ENCODE data around the gene NDUFA7.
"Not testable (repeated sequence)": the region's sequence is repeated elsewhere in the genome, so short reads cannot be mapped to it uniquely, and the experiment has no call there.

NDUFA7 gene

DNA sequence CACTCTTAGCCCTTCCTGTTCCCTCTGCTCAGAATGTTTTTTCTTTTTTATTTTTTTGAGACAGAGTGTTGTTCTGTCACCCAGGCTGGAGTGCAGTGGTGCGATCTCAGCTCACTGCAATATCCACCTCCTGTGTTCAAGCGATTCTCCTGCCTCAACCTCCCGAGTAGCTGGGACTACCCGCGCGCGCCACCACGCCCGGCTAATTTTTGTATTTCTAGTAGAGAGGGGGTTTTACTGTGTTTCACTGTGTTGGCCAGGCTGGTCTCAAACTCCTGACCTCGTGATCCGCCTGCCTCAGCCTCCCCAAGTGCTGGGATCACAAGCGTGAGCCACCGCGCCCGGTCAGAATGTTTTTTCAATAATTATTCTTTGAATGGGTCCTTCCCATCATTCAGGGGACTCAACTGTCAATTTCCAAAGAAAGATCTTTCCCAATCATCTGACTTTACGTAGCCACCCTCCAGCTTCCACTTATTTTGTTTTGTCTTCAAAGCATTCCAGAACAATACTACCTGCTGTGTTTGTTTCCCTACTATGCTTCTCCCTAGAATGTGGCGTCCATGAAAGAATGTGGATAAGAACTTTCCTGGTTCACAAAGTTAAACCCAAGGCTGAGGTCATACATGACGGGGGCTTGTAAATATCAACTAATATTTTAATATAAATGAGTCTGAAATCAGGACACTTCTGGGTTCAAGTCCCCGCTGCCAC is 1.2 kb downstream of the NDUFA7 start:
- no peak for DNase-seq (ENCODE audit: low read depth)

GRCh38 chr19:8318835-8319234 is 2.3 kb downstream of the NDUFA7 start:
- not testable (repeated sequence) for DNase-seq (ENCODE audit: low read depth)

DNA sequence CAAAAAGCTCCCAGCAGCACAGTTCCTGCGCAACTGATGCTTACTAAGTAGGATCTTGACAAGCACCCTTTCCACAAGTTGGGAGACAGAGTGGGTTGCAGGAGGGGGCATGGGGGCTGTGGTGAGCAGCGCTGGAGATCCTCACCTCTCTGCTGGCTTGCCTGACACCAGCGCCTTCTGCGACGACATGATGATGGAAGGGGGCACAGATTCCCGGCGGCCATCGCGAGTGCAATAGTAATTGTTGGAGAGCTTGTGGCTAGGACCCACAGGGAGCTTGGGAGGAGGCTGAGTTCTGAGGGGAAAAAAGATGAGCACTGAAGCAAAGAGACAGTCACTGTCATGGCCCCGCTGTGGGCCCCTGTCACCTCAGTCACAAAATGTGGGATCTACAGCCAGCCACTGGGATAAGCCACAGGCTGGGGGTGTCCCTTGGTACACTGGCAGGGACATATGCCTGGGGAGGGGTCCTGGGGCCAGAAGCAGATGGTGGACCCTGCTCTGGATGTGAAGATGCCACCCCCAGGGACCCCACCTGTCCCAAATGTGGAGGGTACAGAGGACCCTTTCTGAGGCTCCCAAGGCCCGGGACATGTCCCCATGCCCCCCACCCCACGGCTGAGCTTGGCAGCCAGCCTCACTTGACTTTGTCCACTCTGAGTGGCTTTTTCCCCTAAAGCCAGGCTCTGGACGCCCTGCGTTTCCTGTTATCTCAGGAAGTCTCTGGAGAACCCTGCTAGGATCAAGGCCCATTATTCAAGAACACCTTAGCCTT is 4.6 kb downstream of the NDUFA7 start:
- no peak for DNase-seq (ENCODE audit: low read depth)

DNA sequence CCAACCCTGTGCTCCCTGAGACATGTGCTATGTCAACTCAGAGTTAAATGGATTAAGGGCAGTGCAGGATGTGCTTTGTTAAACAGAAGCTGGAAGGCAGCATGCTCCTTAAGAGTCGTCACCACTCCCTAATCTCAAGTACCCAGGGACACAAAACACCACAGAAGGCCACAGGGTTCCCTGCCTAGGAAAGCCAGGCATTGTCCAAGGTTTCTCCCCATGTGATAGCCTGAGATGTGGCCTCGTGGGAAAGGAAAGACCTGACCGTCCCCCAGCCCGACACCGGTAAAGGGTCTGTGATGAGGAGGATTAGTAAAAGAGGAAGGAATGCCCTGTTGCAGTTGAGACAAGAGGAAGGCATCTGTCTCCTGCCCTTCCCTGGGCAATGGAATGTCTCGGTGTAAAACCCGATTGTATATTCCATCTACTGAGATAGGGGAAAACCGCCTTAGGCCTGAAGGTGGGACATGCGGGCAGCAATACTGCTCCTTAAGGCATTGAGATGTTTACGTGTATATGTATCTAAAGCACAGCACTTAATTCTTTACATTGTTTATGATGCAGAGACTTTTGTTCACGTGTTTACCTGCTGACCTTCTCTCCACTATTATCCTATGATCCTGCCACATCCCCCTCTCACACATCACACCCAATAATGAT is 6.1 kb downstream of the NDUFA7 start:
- DNase-seq (ENCODE audit: low read depth) = not testable (repeated sequence)

DNA sequence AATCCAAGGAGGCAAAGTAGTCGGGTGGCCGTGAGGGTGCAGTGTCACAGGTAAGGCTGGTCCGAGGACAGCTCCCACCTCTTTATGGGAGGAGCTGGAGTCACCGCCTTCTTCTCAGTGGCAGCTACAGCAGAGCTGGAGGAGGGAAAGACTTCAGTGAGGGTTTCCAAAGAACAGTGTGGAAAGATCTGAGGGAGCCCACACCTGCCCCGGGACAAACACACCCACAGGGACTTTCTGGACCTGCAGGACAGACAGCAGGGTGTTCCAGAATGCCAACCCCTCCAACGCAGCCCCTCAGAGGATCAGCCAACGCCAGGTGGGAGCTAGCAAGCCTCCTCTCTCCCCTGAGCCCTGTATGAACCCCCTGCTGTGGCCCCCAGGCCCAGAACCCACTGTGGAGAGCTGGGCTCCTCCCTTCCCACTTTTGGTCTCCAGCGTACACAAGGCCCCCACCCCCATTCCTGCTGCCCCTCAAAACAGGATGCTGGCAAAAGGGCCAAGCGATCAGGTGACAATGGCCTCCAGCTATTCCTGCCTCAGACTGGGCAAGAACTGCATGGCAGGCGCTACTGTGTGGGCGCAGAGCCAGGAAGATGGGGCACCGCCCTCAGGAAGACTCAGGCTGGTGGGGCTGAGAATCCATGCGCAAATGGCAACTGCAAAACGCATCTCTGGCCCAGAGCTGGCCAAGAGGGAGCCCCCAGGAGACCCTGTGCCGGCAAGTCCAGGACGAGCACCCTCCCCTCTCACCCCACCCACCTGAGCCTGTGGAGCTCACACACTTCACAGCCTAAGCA is 9.5 kb downstream of the NDUFA7 start:
- no peak for DNase-seq (ENCODE audit: low read depth)

GRCh38 chr19:8310342-8311055 is 10.7 kb downstream of the NDUFA7 start:
- no peak for DNase-seq (ENCODE audit: low read depth)

- DNase-seq (ENCODE audit: low read depth) = no peak
Measured at GRCh38 chr19:8308891-8309291, 12.3 kb downstream of the NDUFA7 start.

- peak; percentile 77 for DNase-seq (ENCODE audit: low read depth)
Measured at GRCh38 chr19:8307965-8308866, 13.0 kb downstream of the NDUFA7 start, which contains the start of gene CD320. TSS of gene CD320 (minus strand) at chr19:8308358. CDS start at chr19:8308290, 68 bp downstream.

DNA sequence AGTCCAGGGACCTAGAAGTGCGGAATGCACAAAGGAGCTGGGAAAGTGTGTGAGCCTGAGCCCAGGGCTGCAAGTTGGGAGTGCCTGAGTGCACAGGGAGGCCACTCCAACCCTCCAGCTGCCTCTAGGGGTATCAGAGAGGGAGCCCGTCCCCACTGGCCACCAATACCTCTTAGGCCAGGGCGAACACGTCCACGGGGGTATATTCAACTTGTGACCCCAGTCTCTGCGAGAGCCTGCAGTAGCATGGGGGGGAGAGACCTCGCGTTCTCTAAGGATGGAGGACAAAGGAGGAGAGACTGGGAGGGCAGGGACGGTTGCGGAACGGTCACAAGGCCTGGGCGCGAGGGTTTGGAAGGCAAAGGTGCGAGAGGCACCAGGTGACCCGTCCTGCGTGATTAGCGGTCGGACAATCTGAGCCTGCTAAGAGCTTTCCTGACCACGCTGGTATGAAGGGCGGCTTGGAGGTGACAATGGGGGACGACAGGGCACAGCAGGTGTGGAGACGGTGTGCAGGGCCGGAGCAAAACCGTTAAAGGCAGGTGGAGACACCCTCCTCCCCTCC is 13.7 kb downstream of the NDUFA7 start:
- DNase-seq (ENCODE audit: low read depth) = no peak

- no peak for DNase-seq (ENCODE audit: low read depth)
Measured at GRCh38 chr19:8306235-8307054, 14.7 kb downstream of the NDUFA7 start.

- no peak for DNase-seq (ENCODE audit: low read depth)
Measured at GRCh38 chr19:8305798-8306197, 15.4 kb downstream of the NDUFA7 start.

- no peak for DNase-seq (ENCODE audit: low read depth)
Measured at GRCh38 chr19:8304841-8305621, 16.1 kb downstream of the NDUFA7 start.

DNA sequence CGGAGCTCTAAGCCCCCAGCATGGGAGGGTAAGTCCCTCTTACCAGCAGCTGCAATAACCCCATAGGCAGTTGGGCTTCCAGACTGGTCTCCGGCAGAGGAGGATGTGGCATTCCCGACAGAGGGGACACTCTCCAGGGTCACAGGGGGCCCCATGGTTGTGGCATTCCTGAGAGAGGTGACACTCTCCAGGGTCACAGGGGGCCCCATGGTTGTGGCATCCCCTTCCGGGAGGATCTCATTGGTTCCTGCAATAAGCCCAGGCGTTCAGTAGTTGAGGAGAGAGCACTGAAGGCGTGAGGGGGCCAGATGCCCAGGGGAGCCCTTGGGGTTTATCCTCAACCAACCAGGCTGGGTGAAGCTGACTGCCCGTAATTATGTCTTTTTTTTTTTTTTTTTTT is 18.4 kb downstream of the NDUFA7 start:
- no peak for DNase-seq (ENCODE audit: low read depth)

- DNase-seq (ENCODE audit: low read depth) = no peak
Measured at GRCh38 chr19:8302357-8302691, 18.9 kb downstream of the NDUFA7 start.

DNA sequence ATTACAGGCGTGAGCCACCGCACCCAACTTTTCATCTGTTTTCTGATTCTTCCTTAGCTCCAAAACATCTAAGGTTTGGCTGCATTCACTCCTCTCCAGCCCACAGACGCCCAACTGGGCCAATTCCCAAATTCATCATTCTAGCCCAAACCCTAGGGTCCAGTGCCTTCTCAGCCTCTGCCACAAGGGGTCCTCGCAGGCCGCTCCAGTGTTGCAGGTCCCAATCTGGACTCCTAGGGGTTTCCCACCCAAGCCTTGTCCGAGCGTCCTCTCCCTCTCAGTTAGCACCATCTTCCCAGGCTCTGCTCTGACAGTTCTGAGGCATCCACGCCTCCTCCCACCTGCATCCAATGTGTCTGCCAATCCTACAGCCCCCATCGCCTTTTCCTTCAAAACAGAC is 29.8 kb downstream of the NDUFA7 start:
- not testable (repeated sequence) for DNase-seq (ENCODE audit: low read depth)

GRCh38 chr19:8276508-8276907 is 44.7 kb downstream of the NDUFA7 start:
- not testable (repeated sequence) for DNase-seq (ENCODE audit: low read depth)

DNA sequence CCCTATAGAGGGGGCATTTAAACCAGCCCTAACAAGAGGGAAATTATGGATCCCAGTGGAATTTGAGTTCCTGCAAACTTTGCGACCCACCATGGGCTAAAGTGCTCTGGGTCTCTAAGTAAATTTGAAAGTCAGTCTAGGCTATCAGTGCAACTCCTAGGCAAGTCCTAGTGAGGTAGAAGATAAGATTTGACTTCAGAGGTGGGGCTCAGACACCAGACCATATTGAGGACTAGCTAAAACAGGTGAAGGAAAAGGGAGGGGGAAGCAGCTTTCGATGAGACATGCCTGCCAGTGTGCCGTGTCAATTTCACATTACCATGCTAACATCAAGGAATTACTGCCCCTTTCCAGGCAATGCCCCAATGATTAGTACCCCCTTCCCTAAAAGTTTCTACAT is 51.5 kb downstream of the NDUFA7 start:
- DNase-seq (ENCODE audit: low read depth) = no peak

GRCh38 chr19:8265872-8266271 is 55.3 kb downstream of the NDUFA7 start:
- no peak for DNase-seq (ENCODE audit: low read depth)

All from stimulated activated CD8-positive, alpha-beta memory T cell treated with anti-CD3 and anti-CD28 coated beads, Interleukin-12 subunit alpha, Interleukin-12 subunit beta, amount 100 ng/mL, for 4 hours (primary cell).